IMR-90 (cell line): ENCODE measurements around the gene NXPE1. TPM values are rescaled to one million over a fixed set of nuclear protein-coding genes. Genes with fewer than 3 reads are reported as not detected.

ENCODE experiments used
- ATAC-seq: fragments of 200-7000 bp; cut with Tn5 transposase; 2 replicates; pipeline ENCODE4 v1.9.1; 2020; ENCODE audit warnings: low read depth, mild to moderate bottlenecking, moderate library complexity
- BruUV-seq: library from RNA; stranded (reverse); fragments of 400-500 nt; replicated peaks from 2 replicates; lab custom pipeline; 2021; lab: Mats Ljungman, UMichigan
- CTCF ChIA-PET: fragments of 300-600 bp; formaldehyde crosslinking; extraction: SDS; loops from one replicate; lab custom pipeline; 2021; ENCODE audit warnings: antibody characterized with exemption; lab: Yijun Ruan, JAX
- POLR2A ChIA-PET: fragments of 300-600 bp; sonication (Branson Sonifier 250); formaldehyde crosslinking; loops from one replicate; lab custom pipeline; 2022; ENCODE audit warnings: antibody characterized with exemption; ENCODE audit not compliant: unreplicated experiment; lab: Charles Lee
- DNase-seq: peaks from one replicate; pipeline ENCODE4 v3.0.0; 2013
- H2AFZ ChIP-seq: replicated peaks from 2 replicates; pipeline ENCODE3; 2013; ENCODE audit warnings: low read length, mild to moderate bottlenecking; ENCODE audit not compliant: poor library complexity
- H2AK5ac ChIP-seq: 2 replicates; pipeline ENCODE4 v1.6.1; 2013; ENCODE audit warnings: low read depth, low read length, inconsistent platforms
- H2AK9ac ChIP-seq: replicated peaks from 2 replicates; pipeline ENCODE3; 2013; ENCODE audit warnings: mild to moderate bottlenecking, low read depth, low read length, moderate library complexity; ENCODE audit not compliant: poor library complexity
- H2BK120ac ChIP-seq: 2 replicates; pipeline ENCODE4 v1.6.1; 2013; ENCODE audit warnings: low read depth, low read length, inconsistent platforms
- H2BK15ac ChIP-seq: 3 replicates; pipeline ENCODE4 v1.6.1; 2013; ENCODE audit warnings: low read depth, low read length, inconsistent platforms
- H2BK20ac ChIP-seq: 2 replicates; pipeline ENCODE4 v1.6.1; 2013; ENCODE audit warnings: low read depth, mild to moderate bottlenecking, inconsistent platforms, low read length, moderate library complexity
- H2BK5ac ChIP-seq: 2 replicates; pipeline ENCODE4 v1.6.1; 2013; ENCODE audit warnings: mild to moderate bottlenecking, low read depth, low read length, inconsistent platforms; ENCODE audit not compliant: poor library complexity, severe bottlenecking
- H3K14ac ChIP-seq: replicated peaks from 2 replicates; pipeline ENCODE4 v1.6.1; 2013; ENCODE audit warnings: low read depth, low read length, inconsistent platforms
- H3K18ac ChIP-seq: 2 replicates; pipeline ENCODE4 v1.6.1; 2013; ENCODE audit warnings: low read depth, low read length, control low read depth
- H3K23ac ChIP-seq: 2 replicates; pipeline ENCODE4 v1.6.1; 2013; ENCODE audit warnings: low read depth, low read length, inconsistent platforms
- H3K27ac ChIP-seq: 2 replicates; pipeline ENCODE4 v1.5.1; 2013; ENCODE audit warnings: mild to moderate bottlenecking, control low read depth, low read length; ENCODE audit not compliant: insufficient read depth
- H3K27me3 ChIP-seq: 2 replicates; pipeline ENCODE4 v1.6.1; 2013; ENCODE audit warnings: low read length; ENCODE audit not compliant: control insufficient read depth, insufficient read depth
- H3K36me3 ChIP-seq: 2 replicates; pipeline ENCODE4 v1.6.1; 2013; ENCODE audit warnings: low read length, mixed read lengths; ENCODE audit not compliant: control insufficient read depth, insufficient read depth
- H3K4ac ChIP-seq: 2 replicates; pipeline ENCODE4 v1.6.1; 2013; ENCODE audit warnings: low read depth, low read length, inconsistent platforms
- H3K4me1 ChIP-seq: 2 replicates; pipeline ENCODE4 v1.6.1; 2013; ENCODE audit warnings: low read length, mixed read lengths; ENCODE audit not compliant: control insufficient read depth, insufficient read depth
- H3K4me2 ChIP-seq: 2 replicates; pipeline ENCODE4 v1.6.1; 2013; ENCODE audit warnings: low read depth, mild to moderate bottlenecking, control low read depth, low read length, moderate library complexity
- H3K4me3 ChIP-seq: 2 replicates; pipeline ENCODE4 v1.5.1; 2013; ENCODE audit warnings: low read depth, mild to moderate bottlenecking, control low read depth, low read length, moderate library complexity; ENCODE audit not compliant: insufficient read depth
- H3K56ac ChIP-seq: 2 replicates; pipeline ENCODE4 v1.6.1; 2013; ENCODE audit warnings: low read length, inconsistent platforms; ENCODE audit not compliant: insufficient read depth; ENCODE audit errors: extremely low read depth
- H3K79me1 ChIP-seq, 2 experiments: 2 replicates each; pipeline ENCODE4 v1.6.1; 2013; ENCODE audit warnings: low read length in 2 of 2, inconsistent platforms in 1 of 2, low read depth in 1 of 2
- H3K9ac ChIP-seq: 2 replicates; pipeline ENCODE4 v1.6.1; 2013; ENCODE audit warnings: low read depth, low read length, control low read depth
- H3K9me1 ChIP-seq: 2 replicates; pipeline ENCODE4 v1.6.1; 2013; ENCODE audit warnings: low read length, inconsistent platforms; ENCODE audit not compliant: insufficient read depth
- H3K9me3 ChIP-seq: 2 replicates; pipeline ENCODE4 v1.6.1; 2013; ENCODE audit warnings: low read length; ENCODE audit not compliant: control insufficient read depth, insufficient read depth
- H4K20me1 ChIP-seq: 2 replicates; pipeline ENCODE4 v1.6.1; 2013; ENCODE audit warnings: low read length, inconsistent platforms; ENCODE audit not compliant: insufficient read depth
- H4K5ac ChIP-seq: 2 replicates; pipeline ENCODE4 v1.6.1; 2013; ENCODE audit warnings: mild to moderate bottlenecking, low read depth, low read length, control low read depth
- H4K8ac ChIP-seq, 2 experiments: 2 replicates each; pipeline ENCODE4 v1.6.1; 2013; ENCODE audit warnings: low read depth in 2 of 2, low read length in 2 of 2, control low read depth in 1 of 2, inconsistent platforms in 1 of 2
- H4K91ac ChIP-seq: 2 replicates; pipeline ENCODE4 v1.6.1; 2013; ENCODE audit warnings: low read depth, low read length, inconsistent platforms; ENCODE audit not compliant: insufficient read depth
- BHLHE40 ChIP-seq: fragments of 150-350 bp; IDR thresholded peaks from 2 replicates; pipeline ENCODE4 v1.6.1; 2016; ENCODE audit warnings: mild to moderate bottlenecking, low read depth, low read length
- CEBPB ChIP-seq: IDR thresholded peaks from 2 replicates; pipeline ENCODE4 v1.6.1; 2012; ENCODE audit warnings: low read depth, low read length, improper control_type of control experiment
- CHD1 ChIP-seq: IDR thresholded peaks from 2 replicates; pipeline ENCODE4 v1.6.1; 2012; ENCODE audit warnings: low read depth, low read length, improper control_type of control experiment
- CTCF ChIP-seq: conservative IDR thresholded peaks from 2 replicates; pipeline ENCODE4 v1.5.1; 2012; ENCODE audit warnings: mild to moderate bottlenecking, low read depth, low read length, improper control_type of control experiment
- ELK1 ChIP-seq: fragments of 150-350 bp; IDR thresholded peaks from 2 replicates; pipeline ENCODE4 v1.6.1; 2016; ENCODE audit warnings: low read depth, mild to moderate bottlenecking, low read length, moderate library complexity, borderline replicate concordance
- FOS ChIP-seq: fragments of 150-350 bp; IDR thresholded peaks from 2 replicates; pipeline ENCODE4 v1.6.1; 2016; ENCODE audit warnings: low read depth, low read length
- MAFK ChIP-seq: IDR thresholded peaks from 2 replicates; pipeline ENCODE4 v1.6.1; 2012; ENCODE audit warnings: low read depth, low read length, improper control_type of control experiment
- MAZ ChIP-seq: IDR thresholded peaks from 2 replicates; pipeline ENCODE4 v1.6.1; 2012; ENCODE audit warnings: low read depth, mild to moderate bottlenecking, low read length, improper control_type of control experiment, moderate library complexity, borderline replicate concordance
- MXI1 ChIP-seq: IDR thresholded peaks from 2 replicates; pipeline ENCODE4 v1.6.1; 2012; ENCODE audit warnings: low read depth, mild to moderate bottlenecking, low read length, moderate library complexity, borderline replicate concordance
- NFE2L2 ChIP-seq: fragments of 150-350 bp; IDR thresholded peaks from 2 replicates; pipeline ENCODE4 v1.6.1; 2016; ENCODE audit warnings: low read depth, mild to moderate bottlenecking, low read length
- POLR2A ChIP-seq: IDR thresholded peaks from 2 replicates; pipeline ENCODE4 v1.6.1; 2012; ENCODE audit warnings: mild to moderate bottlenecking, low read depth, low read length
- RAD21 ChIP-seq: IDR thresholded peaks from 2 replicates; pipeline ENCODE4 v1.6.1; 2012; ENCODE audit warnings: low read length, improper control_type of control experiment
- RCOR1 ChIP-seq: IDR thresholded peaks from 2 replicates; pipeline ENCODE4 v1.6.1; 2012; ENCODE audit warnings: mild to moderate bottlenecking, low read length, improper control_type of control experiment; ENCODE audit not compliant: insufficient replicate concordance
- RFX5 ChIP-seq: IDR thresholded peaks from 2 replicates; pipeline ENCODE4 v1.8.0; 2012; ENCODE audit warnings: low read depth, mild to moderate bottlenecking, low read length, moderate library complexity
- SMC3 ChIP-seq: fragments of 150-350 bp; IDR thresholded peaks from 2 replicates; pipeline ENCODE4 v1.6.1; 2016; ENCODE audit warnings: low read depth, mild to moderate bottlenecking, antibody characterized with exemption, low read length, moderate library complexity
- USF2 ChIP-seq: fragments of 150-350 bp; IDR thresholded peaks from 2 replicates; pipeline ENCODE4 v1.6.1; 2017; ENCODE audit warnings: mild to moderate bottlenecking, antibody characterized with exemption, low read length, low read depth
- WGBS, 2 experiments: methylation state at CpG; one replicate each; pipeline versions ENCODE4 v1.1.5 to v1.1.7; 2013; ENCODE audit warnings: missing lambda C conversion rate in 2 of 2; ENCODE audit not compliant: insufficient read length in 1 of 2; ENCODE audit errors: extremely low coverage in 2 of 2; 5-methylcytosine and 5-hydroxymethylcytosine counted together
- dilution Hi-C: fragments of 300-500 bp; cut with HindIII; formaldehyde crosslinking; loops from one replicate; pipeline ENCODE4 v1.14.3; 2018; ENCODE audit warnings: low sequenced_read_pairs; ENCODE audit not compliant: unreplicated experiment
- in situ Hi-C: fragments of 300-500 bp; cut with MboI; formaldehyde crosslinking; loops from 3 replicates; pipeline ENCODE4 v1.14.3; 2019; ENCODE audit warnings: low sequenced_read_pairs, inconsistent platforms, mixed read lengths
- intact Hi-C: fragments of 100-400 bp; cut with micrococcal nuclease; formaldehyde crosslinking; loops from 2 replicates; pipeline ENCODE4 v1.10.0; 2022
- polyA plus RNA-seq, 3 experiments: library from polyadenylated mRNA; depleted of rRNA; stranded (reverse); fragments of >200 nt; gene quantifications; 2 replicates each; pipeline ENCODE4 v1.2.3, GENCODE V29; 2012; ENCODE audit warnings: low replicate concordance in 1 of 3
- total RNA-seq: library from RNA; depleted of rRNA; stranded (reverse); fragments of >200 nt; gene quantifications from 2 replicates; pipeline ENCODE4 v1.2.3, GENCODE V29; 2012

Gene NXPE1
- total and polyA plus RNA-seq, 2 of the 4 experiments (the other 2 are of a cell fraction) = not detected

- no peak overlapping the region for H2AK9ac ChIP-seq
- H4K8ac ChIP-seq = no peak overlapping the region
- H2BK5ac ChIP-seq = no peak overlapping the region
- no peak overlapping the region for H2AFZ ChIP-seq
- no peak overlapping the region for H2BK120ac ChIP-seq
- H3K9ac ChIP-seq = no peak overlapping the region
- H2BK20ac ChIP-seq = no peak overlapping the region
- no peaks in the 10 kb centered on the region for H3K36me3 ChIP-seq
- no peaks in the 10 kb centered on the region for H3K4me1 ChIP-seq
- no peak overlapping the region for H3K18ac ChIP-seq
- H3K4me2 ChIP-seq = no peak overlapping the region
- intact Hi-C loops = no loop called here
- dilution Hi-C loops = no loop called here
- no peak overlapping the region for H3K4ac ChIP-seq
- no peak overlapping the region for H3K23ac ChIP-seq
- no peaks in the 10 kb centered on the region for H4K20me1 ChIP-seq
- 21% methylated on average over 2 of the region's 3 CpGs; no CpG with 5 or more reads in 1 of the 2 experiments for WGBS, 2 experiments
- H3K27ac ChIP-seq = no peak overlapping the region
- BruUV-seq = no TSS peak
- in situ Hi-C loops = loop anchor here (25.0 kb wide), 1 partner anchor 582 kb away; no protein-coding TSS in a partner anchor
- no peaks in the 10 kb centered on the region for H3K79me1 ChIP-seq
- H3K27me3 ChIP-seq = no peaks in the 10 kb centered on the region
- no peak overlapping the region for H3K56ac ChIP-seq
- ChIA-PET CTCF (no interaction called here), POLR2A (interaction anchor here (0.5 kb wide), 1 partner anchor 299 kb away, joined by 3 read pairs; the partner anchor contains the start of gene NNMT)
- no peak overlapping the region for H4K91ac ChIP-seq
- no peak overlapping the region for H4K5ac ChIP-seq
- no peaks in the 10 kb centered on the region for H3K9me3 ChIP-seq
- no peak overlapping the region for H2AK5ac ChIP-seq
- no peaks in the 10 kb centered on the region for H3K9me1 ChIP-seq
- ATAC-seq (no peak), DNase-seq (no peak)
- H2BK15ac ChIP-seq = no peak overlapping the region
- H3K4me3 ChIP-seq = no peak overlapping the region
- TF ChIP-seq MAZ = no peak
- TF ChIP-seq ELK1 = no peak
- no peak for TF ChIP-seq RFX5
- no peak for TF ChIP-seq CEBPB
- no peak for TF ChIP-seq USF2
- no peak for TF ChIP-seq MAFK
- TF ChIP-seq RCOR1 = no peak
- TF ChIP-seq CHD1 = no peak
- TF ChIP-seq POLR2A = no peak
- no peak for TF ChIP-seq RAD21
- no peak for TF ChIP-seq CTCF
- no peak for TF ChIP-seq MXI1
- TF ChIP-seq SMC3 = no peak
- no peak for TF ChIP-seq FOS
- TF ChIP-seq NFE2L2 = no peak
- TF ChIP-seq BHLHE40 = no peak
- no peak overlapping the region for H3K14ac ChIP-seq
These were observed 35.0 kb upstream of the NXPE1 start for GRCh38 chr11:114594703-114595102.
